ENCODE results near the gene GUCY1A1.
A peak's percentile ranks its signal among the peaks of the same experiment; 100 is the strongest.
"Not testable (repeated sequence)": the region's sequence is repeated elsewhere in the genome, so short reads cannot be mapped to it uniquely, and the experiment has no call there.

Gene GUCY1A1, protein sequence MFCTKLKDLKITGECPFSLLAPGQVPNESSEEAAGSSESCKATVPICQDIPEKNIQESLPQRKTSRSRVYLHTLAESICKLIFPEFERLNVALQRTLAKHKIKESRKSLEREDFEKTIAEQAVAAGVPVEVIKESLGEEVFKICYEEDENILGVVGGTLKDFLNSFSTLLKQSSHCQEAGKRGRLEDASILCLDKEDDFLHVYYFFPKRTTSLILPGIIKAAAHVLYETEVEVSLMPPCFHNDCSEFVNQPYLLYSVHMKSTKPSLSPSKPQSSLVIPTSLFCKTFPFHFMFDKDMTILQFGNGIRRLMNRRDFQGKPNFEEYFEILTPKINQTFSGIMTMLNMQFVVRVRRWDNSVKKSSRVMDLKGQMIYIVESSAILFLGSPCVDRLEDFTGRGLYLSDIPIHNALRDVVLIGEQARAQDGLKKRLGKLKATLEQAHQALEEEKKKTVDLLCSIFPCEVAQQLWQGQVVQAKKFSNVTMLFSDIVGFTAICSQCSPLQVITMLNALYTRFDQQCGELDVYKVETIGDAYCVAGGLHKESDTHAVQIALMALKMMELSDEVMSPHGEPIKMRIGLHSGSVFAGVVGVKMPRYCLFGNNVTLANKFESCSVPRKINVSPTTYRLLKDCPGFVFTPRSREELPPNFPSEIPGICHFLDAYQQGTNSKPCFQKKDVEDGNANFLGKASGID

DNA sequence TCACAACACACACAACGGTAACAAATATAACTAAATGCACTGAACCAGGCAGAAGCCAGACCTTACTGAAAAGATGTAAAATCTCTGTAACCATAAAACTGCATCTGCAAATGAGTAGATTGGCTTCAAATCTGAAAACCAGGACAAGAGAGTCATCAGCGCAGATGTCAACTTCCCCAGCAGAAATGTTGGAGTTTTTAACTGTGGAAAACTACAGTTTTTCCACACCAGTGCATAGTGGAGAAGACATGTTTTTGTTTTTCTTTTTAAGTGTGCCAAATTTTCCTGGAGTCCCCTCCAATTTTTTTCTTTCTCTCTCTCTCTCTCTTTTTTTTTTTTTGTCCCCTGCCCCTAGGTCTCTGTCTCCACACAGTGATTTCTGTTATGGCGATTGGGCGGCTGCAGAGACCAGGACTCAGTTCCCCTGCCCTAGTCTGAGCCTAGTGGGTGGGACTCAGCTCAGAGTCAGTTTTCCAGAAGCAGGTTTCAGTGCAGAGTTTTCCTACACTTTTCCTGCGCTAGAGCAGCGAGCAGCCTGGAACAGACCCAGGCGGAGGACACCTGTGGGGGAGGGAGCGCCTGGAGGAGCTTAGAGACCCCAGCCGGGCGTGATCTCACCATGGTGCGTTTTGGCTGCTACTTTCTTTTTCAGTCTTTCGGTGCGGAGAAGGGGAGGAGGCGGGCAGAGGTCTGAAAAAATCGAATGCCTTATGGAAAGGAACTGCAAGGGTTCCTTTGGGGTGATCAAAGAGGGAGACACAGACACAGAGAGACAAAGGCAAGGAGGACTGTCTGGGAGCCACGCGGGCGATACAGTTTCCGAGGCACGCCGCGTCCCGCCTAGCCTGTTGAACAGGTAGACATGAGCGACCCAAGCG is at the start of gene GUCY1A1:
Gene GUCY1A1 (plus strand): TSS at position 505 of the 878 bp plus-strand sequence. CDS start 30,020 bp downstream, outside the sequence.
- DNase-seq, result peak; percentile 40 to 57

- DNase-seq, result no peak
Observed at GRCh38 chr4:155617296-155617695, 49.4 kb upstream of the GUCY1A1 start.

DNA sequence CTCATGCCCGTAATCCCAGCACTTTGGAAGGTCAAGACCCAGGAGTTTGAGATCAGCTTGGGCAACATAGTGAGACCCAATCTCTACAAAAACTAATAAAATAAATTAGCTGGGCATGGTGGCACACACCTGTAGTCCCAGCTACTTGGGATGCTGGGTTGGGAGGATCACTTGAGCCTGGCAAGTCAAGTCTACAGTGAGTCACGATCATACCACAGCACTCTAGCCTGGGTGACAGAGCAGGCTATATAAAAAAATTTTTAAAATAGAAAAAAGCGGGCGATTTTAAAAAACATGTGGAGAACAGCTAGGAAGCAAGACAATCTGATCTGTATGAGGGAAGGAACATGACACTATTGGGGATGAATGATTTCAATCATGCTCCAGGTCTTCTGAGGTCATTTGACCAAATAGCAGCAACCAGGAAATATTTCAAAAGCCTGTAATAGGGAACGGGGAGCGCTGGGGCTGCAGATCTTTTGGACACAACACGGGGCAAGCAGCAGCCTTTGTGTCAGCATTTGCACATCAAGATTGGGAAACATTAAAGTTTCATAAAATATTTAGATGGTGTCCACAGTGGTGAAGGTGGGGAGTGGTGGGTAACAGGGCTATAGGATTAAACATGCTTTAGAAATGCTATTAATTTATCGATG is 48.3 kb upstream of the GUCY1A1 start:
- no peak for DNase-seq

DNA sequence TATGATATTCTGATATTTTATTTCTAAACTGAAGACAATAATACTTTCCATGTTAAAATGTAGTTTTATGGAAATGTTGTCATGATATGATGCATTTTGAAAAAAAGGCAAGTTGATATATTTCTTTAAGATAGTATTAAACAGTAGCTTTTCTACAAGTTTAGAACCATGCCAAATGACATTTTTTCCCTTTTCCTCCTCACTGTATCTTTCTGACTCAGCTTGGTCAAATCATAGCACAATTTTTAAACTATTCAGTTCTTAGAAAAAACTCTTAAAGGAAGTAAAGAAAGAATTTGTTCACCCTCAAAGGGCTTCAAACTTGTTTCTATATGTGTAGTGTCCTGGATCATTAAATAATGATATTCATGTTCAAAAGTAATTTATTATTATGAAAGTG is 46.0 kb upstream of the GUCY1A1 start:
- DNase-seq, result no peak

GRCh38 chr4:155624478-155624877 is 42.2 kb upstream of the GUCY1A1 start:
- no peak for DNase-seq

DNA sequence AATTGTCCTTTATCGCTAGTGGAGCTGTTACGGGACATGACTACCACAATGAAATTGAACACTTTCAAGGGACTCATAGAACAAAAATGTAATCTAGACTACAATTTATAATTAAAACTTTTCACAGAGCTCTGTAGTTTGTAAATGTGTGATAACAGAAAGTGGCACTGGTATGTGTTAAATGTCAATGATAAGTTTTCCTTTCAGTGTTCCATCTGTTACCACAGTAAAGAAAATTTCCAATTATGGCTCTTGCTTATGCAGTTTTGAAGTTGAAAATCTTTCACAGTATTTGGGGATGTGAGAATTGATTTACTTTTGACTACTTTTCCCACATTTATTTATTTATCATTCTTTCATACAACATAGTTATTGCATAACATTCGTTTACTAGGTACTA is 40.1 kb upstream of the GUCY1A1 start:
- DNase-seq, result no peak

DNA sequence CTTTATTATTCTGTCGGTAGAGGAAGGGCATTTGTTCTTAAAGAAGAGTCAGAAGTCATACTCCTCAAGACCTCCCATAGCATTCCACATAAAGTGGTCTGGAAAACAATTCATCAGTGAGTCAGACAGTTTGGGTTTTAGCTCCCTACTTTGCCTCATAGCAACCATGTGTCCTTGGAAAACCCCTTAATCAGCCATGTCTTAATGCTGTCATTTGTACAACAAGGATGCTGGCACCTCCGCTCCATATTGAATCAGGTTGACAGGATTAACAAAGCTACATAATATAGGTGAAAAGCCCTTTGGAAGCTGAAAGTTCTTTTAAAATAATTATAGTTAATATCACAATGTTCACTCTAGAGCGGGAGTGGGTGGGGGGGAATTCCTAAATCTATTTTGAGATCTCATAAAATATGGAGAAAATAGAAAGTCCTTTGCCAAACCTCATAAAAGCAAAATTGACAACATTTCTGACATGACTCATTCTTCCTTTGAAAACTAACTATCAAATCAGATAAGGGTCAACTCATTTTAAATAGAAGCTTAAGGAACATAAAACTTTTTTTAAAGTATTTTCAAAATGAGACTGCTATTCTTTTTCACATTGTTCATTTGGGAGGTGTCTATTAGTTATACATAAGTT is 37.3 kb upstream of the GUCY1A1 start:
- no peak for DNase-seq

DNA sequence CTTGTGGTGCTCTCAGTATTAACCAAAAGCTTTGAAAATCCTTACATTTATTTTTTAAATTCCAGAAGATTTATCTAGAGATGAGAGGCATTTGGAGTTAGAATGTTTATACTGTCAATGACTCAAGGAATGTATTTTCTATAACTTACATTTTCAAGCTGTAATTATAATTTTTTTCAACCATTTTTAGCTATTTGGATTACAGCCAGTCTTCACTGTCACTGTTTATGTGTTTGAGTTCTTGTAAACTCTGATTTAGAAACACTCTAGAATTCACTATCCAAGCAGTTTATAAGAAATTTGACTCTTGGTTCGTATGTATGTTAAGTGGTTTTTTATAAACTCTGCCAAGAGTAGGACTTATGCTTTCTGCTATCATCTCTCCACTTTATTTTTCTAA is 36.7 kb upstream of the GUCY1A1 start:
- DNase-seq, result no peak

DNA sequence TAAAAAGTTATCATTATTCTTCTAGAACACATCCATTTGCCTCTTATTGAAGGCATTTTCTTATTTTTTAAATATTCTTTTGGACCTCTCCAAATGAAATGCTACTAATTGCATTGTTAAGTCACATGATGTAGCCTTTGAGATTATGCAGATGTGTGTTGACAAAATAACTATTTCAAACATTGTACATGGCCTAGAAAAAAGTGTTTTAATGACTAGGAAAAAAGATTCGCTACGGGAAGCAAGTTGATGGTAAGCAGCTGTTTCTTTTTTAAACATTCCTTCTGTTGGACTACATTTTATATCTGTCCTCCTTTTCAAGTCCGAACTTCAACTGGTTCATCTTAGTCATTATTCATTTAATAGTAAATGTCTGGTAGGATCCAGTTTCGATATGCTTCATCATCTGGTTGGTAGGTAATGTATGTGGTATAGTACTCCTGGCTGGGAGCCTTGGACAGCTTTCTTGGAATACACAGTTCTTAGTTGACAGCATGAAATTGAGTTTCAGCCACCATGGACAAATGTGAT is 34.3 kb upstream of the GUCY1A1 start:
- DNase-seq, result no peak

DNA sequence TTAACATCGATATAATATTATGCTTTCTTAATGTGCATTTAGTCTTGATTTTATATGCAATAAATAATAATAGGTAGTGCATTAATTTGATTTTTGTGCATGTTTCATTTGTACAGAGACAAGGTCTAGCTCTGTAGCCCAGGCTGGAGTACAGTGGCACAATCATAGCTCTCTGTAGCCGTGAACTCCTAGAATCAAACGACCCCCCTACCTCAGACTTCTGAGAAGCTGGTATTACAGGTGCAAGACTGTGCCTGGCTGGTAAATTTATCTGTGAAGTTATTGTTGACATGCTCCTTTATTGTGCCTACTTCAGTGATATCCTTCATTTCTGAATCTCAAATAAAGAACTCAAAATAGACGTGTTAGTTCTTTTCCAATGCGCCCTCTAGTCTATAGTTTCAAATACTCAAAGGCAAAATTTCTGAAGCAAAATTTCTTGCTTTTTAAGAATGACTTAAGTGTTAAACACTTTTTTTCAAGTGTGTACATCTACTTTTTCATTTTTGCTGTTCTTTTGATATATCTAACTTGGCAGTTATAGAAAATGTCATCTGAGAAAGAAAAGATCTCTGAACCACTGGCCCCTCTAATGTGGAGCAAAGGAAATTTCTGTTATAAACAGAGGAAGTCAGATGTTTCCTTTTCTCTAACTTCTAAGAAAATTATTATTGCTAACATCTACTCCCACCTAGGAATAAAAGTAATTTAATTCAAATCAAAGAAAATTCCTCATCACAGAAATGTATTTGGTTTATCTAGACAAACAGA is 28.3 kb upstream of the GUCY1A1 start:
- peak; percentile 67 to 77 for DNase-seq

- DNase-seq, result peak; percentile 73 to 75
Observed at GRCh38 chr4:155639704-155640523, 26.7 kb upstream of the GUCY1A1 start.

DNA sequence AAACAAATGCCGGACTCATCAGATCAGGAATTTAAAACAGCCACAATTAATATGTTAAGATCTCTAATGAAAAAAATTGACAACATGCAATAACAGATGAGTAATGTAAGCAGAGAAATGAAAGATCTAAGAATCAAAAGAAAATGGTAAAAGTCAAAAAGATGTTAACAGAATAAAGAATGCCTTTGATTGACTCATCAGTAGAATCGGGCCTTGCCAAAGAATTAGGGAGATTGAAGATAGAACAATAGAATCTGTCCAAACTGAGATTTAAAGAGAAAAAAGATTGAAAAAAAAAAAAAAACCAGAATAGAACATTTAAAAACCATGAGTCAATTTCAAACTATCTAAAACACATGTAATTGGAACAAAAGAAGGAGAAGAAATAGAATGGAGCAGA is 25.9 kb upstream of the GUCY1A1 start:
- no peak for DNase-seq

- no peak for DNase-seq
Observed at GRCh38 chr4:155643087-155643486, 23.6 kb upstream of the GUCY1A1 start.

DNA sequence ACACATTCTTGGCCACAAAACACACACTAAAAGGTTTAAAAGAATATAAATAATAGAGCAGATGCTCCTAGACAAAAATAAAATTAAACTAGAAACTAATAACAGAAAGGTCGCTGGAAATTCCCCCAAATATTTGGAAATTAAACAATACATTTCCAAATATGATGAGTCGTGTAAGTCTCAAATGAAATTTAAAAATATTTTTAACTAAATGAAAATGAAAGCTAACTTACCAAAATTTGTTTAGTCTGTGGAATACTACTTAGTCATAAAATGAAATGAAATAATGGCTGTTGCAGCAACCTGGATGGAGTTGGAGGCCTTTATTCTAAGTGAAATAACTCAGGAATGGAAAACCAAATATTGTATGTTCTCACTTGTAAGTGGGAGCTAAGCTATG is 20.6 kb upstream of the GUCY1A1 start:
- DNase-seq, result no peak

GRCh38 chr4:155650785-155651184 is 15.9 kb upstream of the GUCY1A1 start:
- not testable (repeated sequence) for DNase-seq

DNA sequence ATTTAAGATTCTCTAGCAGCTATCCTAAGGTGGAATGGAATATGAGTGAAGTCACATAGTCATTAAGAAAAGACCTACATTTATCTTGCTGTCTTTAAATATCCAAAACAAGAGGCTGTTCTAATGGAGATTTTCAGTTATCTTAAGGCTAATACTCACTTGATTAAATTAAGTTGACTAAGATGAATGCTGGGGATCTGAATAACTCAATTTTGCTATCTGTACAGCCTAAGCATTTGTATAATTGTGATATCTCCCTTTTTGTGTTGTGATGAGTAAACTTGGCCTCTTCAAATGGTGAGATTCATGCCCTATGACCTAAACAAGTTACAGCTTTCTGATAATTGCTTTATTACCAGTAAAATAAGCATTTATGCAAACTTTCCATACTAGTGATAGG is 13.6 kb upstream of the GUCY1A1 start:
- no peak for DNase-seq

DNA sequence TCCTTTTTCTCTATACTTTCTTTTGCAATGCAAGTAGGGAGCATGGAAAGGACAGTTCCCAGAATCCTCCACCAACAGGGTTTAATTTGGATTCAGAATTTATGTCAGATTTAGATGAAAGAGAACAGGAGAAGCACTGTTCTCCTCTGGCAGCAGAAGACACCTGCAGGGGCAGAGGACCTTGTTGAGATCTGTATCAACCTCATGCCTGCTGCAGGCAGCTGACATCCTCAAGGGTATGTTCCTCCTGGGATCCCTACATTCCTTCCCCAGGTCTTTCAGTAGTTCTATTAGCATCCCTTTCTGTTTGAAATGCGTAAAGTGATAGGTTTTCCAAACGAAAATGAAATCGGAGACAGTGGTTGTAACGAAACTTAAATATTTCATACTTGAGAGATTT is 10.6 kb upstream of the GUCY1A1 start:
- no peak for DNase-seq

DNA sequence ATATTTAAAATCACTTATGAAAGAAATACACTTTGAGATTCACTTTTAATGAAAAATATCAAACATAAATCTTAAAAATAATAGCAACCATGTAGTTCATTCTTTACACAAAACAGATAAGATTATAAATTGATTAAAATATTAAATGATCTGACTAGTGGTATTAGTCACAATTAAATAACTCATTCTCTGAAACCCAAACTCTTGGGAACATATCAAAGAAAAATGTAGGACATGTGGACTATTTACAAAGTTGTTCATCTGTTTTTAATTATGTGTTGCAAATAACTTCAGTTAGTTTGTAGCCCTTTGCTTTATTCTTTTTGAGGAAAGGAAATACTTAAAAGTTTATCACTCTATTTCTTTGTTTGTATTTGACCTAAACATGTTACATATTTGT is 9.5 kb upstream of the GUCY1A1 start:
- DNase-seq, result no peak

- DNase-seq, result no peak
Observed at GRCh38 chr4:155657985-155658680, 8.5 kb upstream of the GUCY1A1 start.

DNA sequence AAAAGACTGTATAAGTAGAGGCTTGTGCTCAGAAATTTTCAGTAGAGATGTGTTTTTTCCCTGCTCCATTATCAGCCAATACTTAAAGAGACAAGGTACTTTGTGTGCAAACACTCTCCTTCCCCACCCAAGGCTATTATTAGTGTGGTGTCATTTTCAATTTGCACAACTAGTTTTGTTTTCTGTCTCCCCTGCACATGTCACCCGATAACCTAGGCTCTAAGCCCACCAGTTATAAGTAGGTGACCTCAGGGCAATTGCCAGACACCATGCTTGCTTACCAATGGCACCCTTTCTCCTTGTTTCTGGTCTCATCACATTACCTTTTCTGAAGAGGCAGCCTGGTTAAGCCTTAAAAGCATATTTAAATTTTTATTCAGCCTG is 8.0 kb upstream of the GUCY1A1 start:
- DNase-seq, result no peak

Measured in Kasumi-1 (cell line).